Thyroid gland (tissue), 4 donors: Measurements from ENCODE around the gene FYB1. TPM values are rescaled to one million over a fixed set of nuclear protein-coding genes. Genes with fewer than 3 reads are reported as not detected.

Experiments used
- DNase-seq, 2 donors: peaks; one replicate each; pipeline ENCODE4 v3.0.0-alpha.2; 2019
- H3K27ac ChIP-seq, 3 donors: fragments of 200-600 bp; sonication (generic); 1 replicate in 2 of 3; 2 replicates in 1 of 3; pipeline ENCODE4 v1.5.1; 2016 to 2019; ENCODE audit warnings: mild to moderate bottlenecking in 1 of 3, moderate library complexity in 1 of 3
- H3K27me3 ChIP-seq: fragments of 200-600 bp; sonication (generic); one replicate; pipeline ENCODE4 v1.5.1; 2019
- H3K36me3 ChIP-seq, 2 donors: fragments of 200-600 bp; sonication (generic); one replicate each; pipeline ENCODE4 v1.5.1; 2016 to 2019
- H3K4me1 ChIP-seq, 2 donors: fragments of 200-600 bp; sonication (generic); one replicate each; pipeline ENCODE4 v1.5.1; 2017 to 2019
- H3K4me3 ChIP-seq, 3 donors: fragments of 200-600 bp; sonication (generic); replicated peaks in 1 of 3; 1 replicate in 2 of 3; 2 replicates in 1 of 3; pipeline ENCODE4 v1.5.1; 2016; ENCODE audit warnings: mild to moderate bottlenecking in 1 of 3
- H3K9me3 ChIP-seq: fragments of 200-600 bp; sonication (generic); one replicate; pipeline ENCODE4 v1.5.1; 2017
- CTCF ChIP-seq, 6 experiments: fragments of 200-600 bp in 3 of 6; fragments of 450-650 bp in 3 of 6; sonication (generic) in 3 of 6; IDR thresholded peaks; one replicate each; pipeline ENCODE4 v1.5.1; 2016 to 2019; ENCODE audit warnings: antibody characterized with exemption in 6 of 6, mild to moderate bottlenecking in 2 of 6, inconsistent platforms in 1 of 6, moderate library complexity in 1 of 6
- POLR2A ChIP-seq, 2 donors: fragments of 450-650 bp; IDR thresholded peaks; one replicate each; pipeline ENCODE4 v1.6.1; 2017; ENCODE audit warnings: antibody characterized with exemption in 2 of 2, mild to moderate bottlenecking in 2 of 2, moderate library complexity in 1 of 2
- WGBS, 2 donors: methylation state at CpG; one replicate each; pipeline ENCODE4 v1.1.5; 2017; 5-methylcytosine and 5-hydroxymethylcytosine counted together
- intact Hi-C: fragments of 100-400 bp; cut with DNase I; formaldehyde crosslinking; loops from one replicate; pipeline ENCODE4 v1.15.1; 2023
- total RNA-seq, 4 donors: library from RNA; depleted of rRNA; stranded (reverse); fragments of >200 nt; gene quantifications; one replicate each; pipeline ENCODE4 v1.2.3, GENCODE V29; 2016

FYB1 gene
- total RNA-seq, 4 donors from 2014 or later, result 2.4 to 15.6 (median 3.7) TPM

- no peak for DNase-seq
- H3K27ac ChIP-seq, result no peak overlapping the region
- no peaks in the 10 kb centered on the region for H3K27me3 ChIP-seq
- H3K36me3 ChIP-seq, result no peaks in the 10 kb centered on the region
- no peaks in the 10 kb centered on the region for H3K9me3 ChIP-seq
- TF ChIP-seq CTCF (IDR thresholded peaks at IDR 0.05) (no peak), POLR2A (IDR thresholded peaks at IDR 0.05) (no peak)
- H3K4me3 ChIP-seq, result no peak overlapping the region
- no peaks in the 10 kb centered on the region for H3K4me1 ChIP-seq
- WGBS, 2 donors, result 84 to 90% methylated on average over 8 of the region's 8 CpGs
- intact Hi-C loops, result no loop called here
Measured at GRCh38 chr5:39178861-39179260, 40.5 kb downstream of the FYB1 start.

- no peak for DNase-seq
- Histone ChIP-seq H3K36me3 (no peaks in the 10 kb centered on the region), H3K27ac (no peak overlapping the region), H3K9me3 (no peaks in the 10 kb centered on the region), H3K4me1 (no peaks in the 10 kb centered on the region), H3K27me3 (no peaks in the 10 kb centered on the region), H3K4me3 (no peak overlapping the region)
- intact Hi-C loops, result no loop called here
- no peak for TF ChIP-seq POLR2A (IDR thresholded peaks at IDR 0.05)
- no peak for TF ChIP-seq CTCF (IDR thresholded peaks at IDR 0.05)
- WGBS, 2 donors, result 71 to 81% methylated on average over 3 of the region's 3 CpGs
Measured at GRCh38 chr5:39178171-39178570, 41.2 kb downstream of the FYB1 start.

GRCh38 chr5:39177631-39177964 is 41.8 kb downstream of the FYB1 start:
- H3K9me3 ChIP-seq, result no peaks in the 10 kb centered on the region
- intact Hi-C loops, result no loop called here
- H3K36me3 ChIP-seq, result no peaks in the 10 kb centered on the region
- H3K27me3 ChIP-seq, result no peaks in the 10 kb centered on the region
- no peak overlapping the region for H3K27ac ChIP-seq
- WGBS, 2 donors, result 82 to 83% methylated on average over 3 of the region's 3 CpGs
- H3K4me1 ChIP-seq, result no peaks in the 10 kb centered on the region
- no peak overlapping the region for H3K4me3 ChIP-seq
- no peak for TF ChIP-seq POLR2A (IDR thresholded peaks at IDR 0.05)
- no peak for TF ChIP-seq CTCF (IDR thresholded peaks at IDR 0.05)
- DNase-seq, result no peak

- H3K4me3 ChIP-seq, result no peak overlapping the region
- H3K27ac ChIP-seq, result no peak overlapping the region
- no peak for DNase-seq
- H3K4me1 ChIP-seq, result no peaks in the 10 kb centered on the region
- 84 to 92% methylated on average over 3 of the region's 3 CpGs for WGBS, 2 donors
- H3K36me3 ChIP-seq, result no peaks in the 10 kb centered on the region
- no peaks in the 10 kb centered on the region for H3K9me3 ChIP-seq
- intact Hi-C loops, result no loop called here
- TF ChIP-seq POLR2A (IDR thresholded peaks at IDR 0.05) (no peak), CTCF (IDR thresholded peaks at IDR 0.05) (no peak)
- H3K27me3 ChIP-seq, result no peaks in the 10 kb centered on the region
Measured at GRCh38 chr5:39176759-39177630, 42.4 kb downstream of the FYB1 start.

- Histone ChIP-seq H3K27ac (no peak overlapping the region), H3K9me3 (no peaks in the 10 kb centered on the region), H3K4me3 (no peak overlapping the region), H3K36me3 (no peaks in the 10 kb centered on the region), H3K4me1 (no peaks in the 10 kb centered on the region), H3K27me3 (no peaks in the 10 kb centered on the region)
- TF ChIP-seq CTCF (IDR thresholded peaks at IDR 0.05) (no peak), POLR2A (IDR thresholded peaks at IDR 0.05) (no peak)
- intact Hi-C loops, result no loop called here
- 93 to 94% methylated on average over 5 of the region's 5 CpGs for WGBS, 2 donors
- DNase-seq, result no peak
Measured at GRCh38 chr5:39175273-39175955, 43.9 kb downstream of the FYB1 start.
